GM12892 (cell line): ENCODE data around the gene ACAP1.
"Not testable (repeated sequence)": the region's sequence is repeated elsewhere in the genome, so short reads cannot be mapped to it uniquely, and the experiment has no call there.

Experiments
- POLR2A ChIP-seq: IDR thresholded peaks from 2 replicates; pipeline ENCODE4 v1.6.1; 2011; ENCODE audit warnings: low read depth, low read length, control low read depth
- POLR2AphosphoS5 ChIP-seq: IDR thresholded peaks from 2 replicates; pipeline ENCODE4 v1.6.1; 2011; ENCODE audit warnings: low read depth, low read length, control low read depth

GRCh38 chr17:7335765-7336164 lies 564 bp upstream of the ACAP1 start:
- not testable (repeated sequence) for TF ChIP-seq POLR2A, POLR2AphosphoS5
